Thyroid gland (tissue), 4 donors: ENCODE results near the gene TGM3.

Source experiments
- CTCF ChIP-seq, 6 experiments: fragments of 200-600 bp in 3 of 6; fragments of 450-650 bp in 3 of 6; sonication (generic) in 3 of 6; IDR thresholded peaks; one replicate each; pipeline ENCODE4 v1.5.1; 2016 to 2019; ENCODE audit warnings: antibody characterized with exemption in 6 of 6, mild to moderate bottlenecking in 2 of 6, inconsistent platforms in 1 of 6, moderate library complexity in 1 of 6
- POLR2A ChIP-seq, 2 donors: fragments of 450-650 bp; IDR thresholded peaks; one replicate each; pipeline ENCODE4 v1.6.1; 2017; ENCODE audit warnings: antibody characterized with exemption in 2 of 2, mild to moderate bottlenecking in 2 of 2, moderate library complexity in 1 of 2

GRCh38 chr20:2287504-2287903 lies 8.3 kb upstream of the TGM3 start:
- TF ChIP-seq POLR2A (IDR thresholded peaks at IDR 0.05) (no peak), CTCF (IDR thresholded peaks at IDR 0.05) (no peak)
